Activated CD8-positive, alpha-beta memory T cell treated with anti-CD3 and anti-CD28 coated beads, Interleukin-2, amount 10 ng/mL, durations not matched to agents 7 days and 5 days (primary cell): ENCODE results near the gene CNGA2. TPM values are rescaled to one million over a fixed set of nuclear protein-coding genes. Genes with fewer than 3 reads are reported as not detected.
"Not testable (repeated sequence)": the region's sequence is repeated elsewhere in the genome, so short reads cannot be mapped to it uniquely, and the experiment has no call there.

Source experiments
- ATAC-seq: fragments of 150-1000 bp; cut with Tn5 transposase; one replicate; pipeline ENCODE4 v1.10.0; 2021; ENCODE audit warnings: moderate library complexity
- CTCF ChIA-PET: fragments of 350-600 bp; sonication (Branson Sonifier 250); formaldehyde crosslinking; loops from one replicate; lab custom pipeline; 2021; ENCODE audit warnings: antibody characterized with exemption; lab: Charles Lee
- DNase-seq: peaks from one replicate; pipeline ENCODE4 v3.0.0-alpha.2; 2020
- H3K27ac Mint-ChIP-seq: one replicate; pipeline ENCODE4 v1.8.0; 2021; ENCODE audit warnings: mild to moderate bottlenecking, mixed read lengths
- H3K27me3 Mint-ChIP-seq: one replicate; pipeline ENCODE4 v1.8.0; 2021; ENCODE audit warnings: mixed read lengths
- H3K36me3 Mint-ChIP-seq: one replicate; pipeline ENCODE4 v1.8.0; 2021; ENCODE audit warnings: mild to moderate bottlenecking, mixed read lengths
- H3K4me1 Mint-ChIP-seq: one replicate; pipeline ENCODE4 v1.8.0; 2021; ENCODE audit warnings: mixed read lengths
- H3K4me3 Mint-ChIP-seq: one replicate; pipeline ENCODE4 v1.8.0; 2021; ENCODE audit warnings: mild to moderate bottlenecking, moderate library complexity, mixed read lengths
- H3K9me3 Mint-ChIP-seq: one replicate; pipeline ENCODE4 v1.8.0; 2022; ENCODE audit warnings: low read depth, mixed read lengths
- total RNA-seq, 2 experiments: library from RNA; stranded (reverse); gene quantifications; one replicate each; pipeline ENCODE4 v1.2.3, GENCODE V29; 2021

The CNGA2 gene
- not detected for total RNA-seq

DNA sequence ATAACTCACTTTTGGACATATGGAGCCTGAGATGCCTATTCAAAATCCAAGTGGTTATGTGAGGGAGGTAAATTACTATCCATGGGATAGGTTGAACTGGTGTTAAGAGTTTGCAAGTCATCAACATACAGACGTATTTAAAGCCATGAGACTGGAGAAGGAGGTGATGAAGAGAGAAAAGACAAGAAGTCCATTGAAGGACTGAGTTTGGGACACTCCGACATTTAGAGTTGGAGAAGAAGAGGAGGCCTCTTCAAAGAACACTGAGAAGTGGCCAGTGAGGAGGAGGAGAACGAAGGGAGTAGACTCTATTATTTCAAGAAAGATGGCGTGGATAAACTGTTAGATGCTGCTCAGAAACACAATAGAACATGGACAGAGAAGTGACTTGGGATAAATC is at the start of gene CNGA2:
Gene CNGA2, plus strand, starts transcription at position 301 of the 400 bp plus-strand sequence. CDS start 3,738 bp downstream, outside the sequence.
- Mint-ChIP-seq H3K27ac (no peak within 1 kb of the TSS), H3K4me1 (no peaks in the 10 kb centered on the region), H3K4me3 (no peak within 1 kb of the TSS), H3K27me3 (peaks cover 4% of the 10 kb centered on the region), H3K9me3 (no peaks in the 10 kb centered on the region), H3K36me3 (no peaks in the 10 kb centered on the region)
- CTCF ChIA-PET: no interaction called here
- ATAC-seq (no peak), DNase-seq (no peak)

- H3K27me3 Mint-ChIP-seq: peaks cover 8% of the 10 kb centered on the region
- CTCF ChIA-PET: no interaction called here
- peaks cover 2% of the 10 kb centered on the region for H3K4me1 Mint-ChIP-seq
- H3K36me3 Mint-ChIP-seq: no peaks in the 10 kb centered on the region
- DNase-seq (no peak), ATAC-seq (no peak)
- H3K4me3 Mint-ChIP-seq: no peak overlapping the region
- H3K27ac Mint-ChIP-seq: no peak overlapping the region
- H3K9me3 Mint-ChIP-seq: no peaks in the 10 kb centered on the region
Measured at GRCh38 chrX:151687635-151688034, 46.9 kb upstream of the CNGA2 start.

GRCh38 chrX:151688695-151689094 is 45.9 kb upstream of the CNGA2 start:
- no peak overlapping the region for H3K4me3 Mint-ChIP-seq
- H3K4me1 Mint-ChIP-seq: no peaks in the 10 kb centered on the region
- no peaks in the 10 kb centered on the region for H3K9me3 Mint-ChIP-seq
- H3K27ac Mint-ChIP-seq: no peak overlapping the region
- DNase-seq: no peak
- CTCF ChIA-PET: no interaction called here
- no peaks in the 10 kb centered on the region for H3K36me3 Mint-ChIP-seq
- peaks cover 5% of the 10 kb centered on the region for H3K27me3 Mint-ChIP-seq
- ATAC-seq: no peak

DNA sequence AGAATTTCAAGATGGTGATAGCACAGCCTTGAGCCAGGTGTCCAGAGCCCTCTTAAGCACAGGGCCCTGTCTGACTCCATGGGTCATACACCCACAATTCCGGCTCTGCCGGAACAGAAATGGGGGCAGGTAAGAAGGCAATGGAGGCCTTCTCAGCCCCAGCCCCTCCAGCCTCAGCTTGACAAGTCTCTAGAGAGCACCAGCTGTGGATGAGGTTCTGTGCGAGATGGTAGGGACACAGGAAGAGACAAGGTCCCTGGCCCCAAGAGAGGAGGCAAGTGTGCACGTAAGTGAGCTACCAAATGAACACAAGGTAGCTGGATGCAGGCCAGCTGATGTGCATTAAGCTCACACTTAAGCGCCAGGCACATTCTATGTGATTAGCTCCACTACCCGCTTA is 41.7 kb upstream of the CNGA2 start:
- Mint-ChIP-seq H3K36me3 (no peaks in the 10 kb centered on the region), H3K27me3 (peaks cover 14% of the 10 kb centered on the region), H3K9me3 (no peaks in the 10 kb centered on the region), H3K27ac (no peak overlapping the region), H3K4me1 (no peaks in the 10 kb centered on the region), H3K4me3 (no peak overlapping the region)
- CTCF ChIA-PET: no interaction called here
- DNase-seq (no peak), ATAC-seq (no peak)

DNA sequence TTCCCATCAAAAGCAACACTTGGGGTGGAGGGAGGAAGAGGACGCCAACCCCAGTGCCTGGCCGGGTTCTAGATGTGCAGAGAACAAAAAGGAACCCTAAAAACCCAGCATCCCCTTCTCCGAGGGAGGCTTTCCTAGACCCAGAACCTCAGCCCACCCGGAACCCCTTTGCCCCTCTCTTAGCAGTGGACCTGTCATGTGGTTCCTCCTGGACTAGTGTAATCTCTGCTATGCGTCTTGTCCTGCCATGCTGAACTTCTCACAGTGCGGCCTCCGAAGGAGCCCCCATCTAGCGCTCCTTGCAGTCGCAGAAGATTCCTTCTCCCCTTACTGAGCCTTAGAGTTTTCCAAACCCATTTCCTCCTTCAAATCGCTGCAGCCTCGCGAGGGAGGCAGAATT is 40.4 kb upstream of the CNGA2 start:
- H3K27me3 Mint-ChIP-seq: peaks cover 14% of the 10 kb centered on the region
- no peaks in the 10 kb centered on the region for H3K36me3 Mint-ChIP-seq
- no peak for ATAC-seq
- no peaks in the 10 kb centered on the region for H3K4me1 Mint-ChIP-seq
- CTCF ChIA-PET: no interaction called here
- no peak overlapping the region for H3K27ac Mint-ChIP-seq
- no peaks in the 10 kb centered on the region for H3K9me3 Mint-ChIP-seq
- DNase-seq: no peak
- H3K4me3 Mint-ChIP-seq: no peak overlapping the region

DNA sequence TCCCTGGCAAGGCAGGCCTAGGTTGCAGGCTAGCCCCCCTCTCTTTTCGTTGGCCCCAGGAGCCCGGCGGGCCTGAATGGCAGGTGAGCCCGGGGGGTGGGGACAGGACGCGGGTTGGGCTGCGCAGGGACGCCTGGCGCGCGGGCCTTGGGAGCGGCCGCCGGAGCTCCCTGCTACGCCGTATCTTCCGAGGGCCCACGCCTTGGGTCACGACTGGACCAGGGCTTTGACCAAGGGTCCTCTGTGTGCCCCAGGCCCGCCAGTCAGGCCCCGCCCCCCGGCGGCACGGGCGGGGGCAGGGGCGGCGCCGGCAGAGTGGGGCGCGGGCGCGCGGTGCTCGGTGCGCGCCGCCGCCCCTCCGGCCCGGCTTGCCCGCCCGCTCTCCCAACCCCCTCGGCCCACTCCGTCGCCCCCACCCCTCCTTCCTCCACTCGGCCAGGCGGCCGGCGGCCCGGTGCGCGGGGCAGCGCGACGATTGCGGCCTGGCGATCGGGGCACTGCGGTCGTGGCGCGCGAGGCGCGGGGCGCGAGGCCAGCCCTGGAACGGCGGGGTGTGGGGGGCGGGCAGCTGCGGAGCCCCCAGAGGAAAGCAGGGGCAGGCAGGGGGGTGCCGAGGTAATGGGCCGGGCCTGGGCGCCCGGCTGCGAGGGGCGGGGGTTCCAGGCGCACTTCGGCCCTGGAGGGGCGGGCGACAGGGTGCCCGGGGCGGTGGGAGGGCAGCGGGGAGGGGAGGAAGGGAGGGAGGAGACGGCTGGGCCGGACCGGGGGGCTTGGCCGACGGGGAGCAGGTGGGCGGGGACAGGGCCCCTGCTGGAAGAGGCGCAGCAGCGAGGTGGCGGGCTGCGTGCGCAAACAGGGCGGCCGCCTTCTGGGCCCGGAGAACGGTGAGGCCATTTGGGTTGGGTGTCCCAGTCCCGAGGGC is 39.6 kb upstream of the CNGA2 start, which contains the start of gene PRRG3:
Gene PRRG3, plus strand, starts transcription at position 798 of the 922 bp plus-strand sequence. CDS start 3,357 bp downstream, outside the sequence.
- Mint-ChIP-seq H3K4me3 (no peak within 1 kb of the TSS), H3K4me1 (no peaks in the 10 kb centered on the region), H3K27ac (no peak within 1 kb of the TSS), H3K36me3 (no peaks in the 10 kb centered on the region), H3K27me3 (peaks cover 14% of the 10 kb centered on the region), H3K9me3 (no peaks in the 10 kb centered on the region)
- ATAC-seq (no peak), DNase-seq (no peak)
- CTCF ChIA-PET: no interaction called here

DNA sequence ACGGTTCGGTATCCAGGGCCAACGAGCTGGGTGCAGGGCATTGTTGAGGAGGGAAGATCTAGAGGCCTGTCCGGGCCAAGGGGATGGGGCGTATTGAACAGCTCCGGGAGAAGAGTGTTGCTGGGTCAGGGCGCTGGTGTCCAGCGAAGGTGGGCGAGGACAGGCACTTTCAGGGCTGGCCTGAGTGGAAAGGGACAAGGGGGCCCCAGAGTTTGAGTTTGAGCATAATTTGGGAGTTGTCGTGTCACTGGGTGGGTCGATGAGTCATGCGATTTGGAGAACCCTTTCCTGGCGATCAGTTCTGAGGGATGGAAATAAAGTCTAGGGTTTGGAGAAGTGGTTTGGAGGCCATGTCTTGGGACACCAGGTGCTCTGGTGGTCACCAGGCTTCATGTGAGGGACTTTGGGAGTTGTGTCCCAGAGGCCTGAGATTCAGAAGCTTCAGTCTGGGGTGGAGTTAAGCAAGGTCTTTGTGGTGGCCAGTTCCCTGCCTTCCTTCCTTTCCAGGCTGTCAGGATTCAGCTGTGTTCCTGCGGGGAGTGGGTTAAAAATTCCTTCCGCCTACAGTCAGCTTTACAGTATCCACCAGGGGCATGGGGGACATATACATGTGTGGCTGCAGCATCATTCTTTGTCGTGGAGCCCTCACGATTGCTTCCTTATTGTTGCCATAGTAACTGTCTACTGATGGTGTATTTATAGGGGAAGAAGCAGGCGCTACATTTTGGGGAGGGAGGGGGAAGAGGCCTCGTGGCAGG is 38.8 kb upstream of the CNGA2 start:
- H3K9me3 Mint-ChIP-seq: no peaks in the 10 kb centered on the region
- ATAC-seq (no peak), DNase-seq (no peak)
- H3K27ac Mint-ChIP-seq: no peak overlapping the region
- H3K4me1 Mint-ChIP-seq: no peaks in the 10 kb centered on the region
- no peaks in the 10 kb centered on the region for H3K36me3 Mint-ChIP-seq
- H3K4me3 Mint-ChIP-seq: no peak overlapping the region
- CTCF ChIA-PET: no interaction called here
- H3K27me3 Mint-ChIP-seq: peaks cover 14% of the 10 kb centered on the region

- H3K9me3 Mint-ChIP-seq, CTCF ChIA-PET, H3K27ac Mint-ChIP-seq, ATAC-seq, H3K4me3 Mint-ChIP-seq, H3K4me1 Mint-ChIP-seq, H3K36me3 Mint-ChIP-seq, DNase-seq: not testable (repeated sequence)
- peaks cover 14% of the 10 kb centered on the region for H3K27me3 Mint-ChIP-seq
Measured at GRCh38 chrX:151697082-151697481, 37.5 kb upstream of the CNGA2 start.

DNA sequence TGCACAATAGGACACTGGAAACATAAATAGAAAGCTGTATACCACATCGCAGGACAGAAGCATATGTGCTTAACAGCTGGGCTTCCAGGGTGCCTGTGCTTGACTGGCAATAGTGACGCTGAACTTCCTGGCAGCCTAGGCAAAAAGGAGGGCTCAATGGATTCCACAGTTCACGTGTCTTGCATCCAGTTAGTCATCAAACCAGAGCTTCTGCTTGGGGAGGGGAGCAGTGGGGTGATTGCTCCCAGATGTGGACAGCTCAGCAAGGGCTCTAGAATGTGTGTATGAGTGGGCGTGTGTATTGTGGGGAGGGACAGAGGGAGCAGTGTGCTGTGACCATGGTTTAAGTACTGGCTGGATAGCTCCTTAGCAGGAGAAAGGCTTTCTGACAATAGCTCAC is 37.0 kb upstream of the CNGA2 start:
- no peak for ATAC-seq
- H3K4me1 Mint-ChIP-seq: no peaks in the 10 kb centered on the region
- no peak for DNase-seq
- CTCF ChIA-PET: no interaction called here
- H3K9me3 Mint-ChIP-seq: no peaks in the 10 kb centered on the region
- H3K27me3 Mint-ChIP-seq: peaks cover 14% of the 10 kb centered on the region
- H3K4me3 Mint-ChIP-seq: no peak overlapping the region
- H3K36me3 Mint-ChIP-seq: no peaks in the 10 kb centered on the region
- H3K27ac Mint-ChIP-seq: no peak overlapping the region

DNA sequence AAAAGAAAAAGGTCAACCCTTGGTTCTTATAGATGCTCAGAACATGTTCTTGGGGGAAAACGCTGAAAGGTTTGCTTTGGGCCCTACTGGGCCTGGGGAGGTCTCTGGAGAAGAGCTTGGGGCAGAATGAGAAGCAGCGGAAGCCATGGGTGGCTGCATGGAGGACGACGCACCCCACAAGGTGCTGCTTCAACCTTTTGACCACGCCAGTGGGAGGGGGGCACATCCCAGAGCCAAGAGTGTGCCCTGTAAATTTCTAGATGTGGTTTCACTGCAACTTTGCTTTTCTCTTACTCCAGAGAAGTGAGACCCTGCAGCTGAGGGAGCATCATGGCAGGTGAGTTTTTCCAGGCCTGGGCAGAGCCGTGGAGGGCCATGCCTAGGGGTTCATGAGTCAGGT is 36.1 kb upstream of the CNGA2 start:
- Mint-ChIP-seq H3K36me3 (no peaks in the 10 kb centered on the region), H3K4me1 (no peaks in the 10 kb centered on the region), H3K9me3 (no peaks in the 10 kb centered on the region), H3K4me3 (no peak overlapping the region), H3K27me3 (peaks cover 11% of the 10 kb centered on the region), H3K27ac (no peak overlapping the region)
- CTCF ChIA-PET: no interaction called here
- DNase-seq: no peak
- no peak for ATAC-seq

- CTCF ChIA-PET: no interaction called here
- Mint-ChIP-seq H3K4me1 (no peaks in the 10 kb centered on the region), H3K9me3 (no peaks in the 10 kb centered on the region), H3K27me3 (peaks cover 8% of the 10 kb centered on the region), H3K27ac (no peak overlapping the region), H3K4me3 (no peak overlapping the region), H3K36me3 (no peaks in the 10 kb centered on the region)
- ATAC-seq (no peak), DNase-seq (no peak)
Measured at GRCh38 chrX:151699746-151700145, 34.8 kb upstream of the CNGA2 start.

DNA sequence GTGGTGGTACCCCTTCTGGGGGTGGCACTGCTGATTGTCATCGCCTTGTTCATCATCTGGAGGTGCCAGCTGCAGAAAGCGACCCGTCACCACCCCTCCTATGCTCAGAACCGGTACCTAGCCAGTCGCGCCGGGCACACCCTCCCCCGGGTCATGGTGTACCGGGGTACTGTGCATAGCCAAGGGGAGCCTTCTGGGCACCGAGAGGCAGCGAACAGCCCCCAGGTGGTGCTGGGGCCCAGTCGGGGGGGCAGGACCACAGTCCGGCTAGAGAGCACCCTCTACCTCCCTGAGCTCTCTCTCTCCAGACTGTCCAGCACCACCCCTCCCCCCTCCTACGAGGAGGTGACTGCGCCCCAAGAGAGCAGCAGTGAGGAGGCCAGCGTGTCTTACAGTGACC is 34.0 kb upstream of the CNGA2 start:
- Mint-ChIP-seq H3K9me3 (no peaks in the 10 kb centered on the region), H3K27ac (no peak overlapping the region), H3K36me3 (no peaks in the 10 kb centered on the region), H3K27me3 (peaks cover 7% of the 10 kb centered on the region), H3K4me3 (no peak overlapping the region), H3K4me1 (no peaks in the 10 kb centered on the region)
- no peak for DNase-seq
- no peak for ATAC-seq
- CTCF ChIA-PET: no interaction called here

DNA sequence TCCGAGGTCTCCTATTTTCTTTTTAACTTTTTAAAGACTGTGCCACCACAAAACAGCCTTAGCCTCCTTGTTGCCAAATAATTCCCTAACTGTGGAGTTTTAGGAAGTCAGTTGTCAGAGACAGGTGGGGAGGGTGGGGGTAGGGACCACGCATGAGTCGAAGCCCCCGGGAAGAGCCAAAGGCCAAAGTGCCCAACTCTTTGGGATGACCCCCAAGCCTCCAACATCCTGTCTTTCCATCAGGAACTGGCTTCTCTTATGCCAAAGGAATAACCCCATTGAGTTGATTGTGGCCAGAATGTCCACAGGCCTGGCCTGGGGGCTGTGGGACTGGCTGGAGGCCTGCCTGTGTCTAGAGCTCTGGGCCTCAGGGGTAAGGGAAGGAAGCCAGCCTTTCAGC is 33.5 kb upstream of the CNGA2 start:
- ATAC-seq (no peak), DNase-seq (no peak)
- Mint-ChIP-seq H3K4me1 (no peaks in the 10 kb centered on the region), H3K36me3 (no peaks in the 10 kb centered on the region), H3K9me3 (no peaks in the 10 kb centered on the region), H3K27ac (no peak overlapping the region), H3K27me3 (peaks cover 3% of the 10 kb centered on the region), H3K4me3 (no peak overlapping the region)
- CTCF ChIA-PET: no interaction called here

DNA sequence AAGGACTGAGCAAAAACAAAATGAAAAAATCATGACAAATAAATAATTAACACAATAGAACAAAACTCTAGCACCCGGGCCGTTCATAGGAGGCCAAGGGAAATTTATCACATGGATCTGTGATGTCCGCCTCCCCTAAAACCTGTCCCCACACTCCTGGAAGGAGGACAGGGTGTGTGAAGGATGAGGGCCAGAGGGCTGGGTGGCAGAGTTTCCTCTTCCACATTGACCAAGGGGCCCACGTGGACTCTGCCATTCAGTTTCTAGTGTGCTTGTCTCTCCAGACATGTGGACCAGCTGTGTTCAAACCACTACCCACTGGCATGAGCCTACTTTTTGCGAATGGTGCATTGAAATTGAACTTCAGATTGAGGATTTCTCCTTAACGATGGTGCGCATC is 33.0 kb upstream of the CNGA2 start:
- Mint-ChIP-seq H3K27ac (no peak overlapping the region), H3K36me3 (no peaks in the 10 kb centered on the region), H3K27me3 (peaks cover 2% of the 10 kb centered on the region), H3K9me3 (no peaks in the 10 kb centered on the region), H3K4me3 (no peak overlapping the region), H3K4me1 (no peaks in the 10 kb centered on the region)
- ATAC-seq (no peak), DNase-seq (no peak)
- CTCF ChIA-PET: no interaction called here
